Heart left ventricle (tissue), 16 donors: Measurements from ENCODE around the gene LRP1B. TPM values are rescaled to one million over a fixed set of nuclear protein-coding genes. Genes with fewer than 3 reads are reported as not detected.

ENCODE experiments used
- ATAC-seq, 4 donors: fragments of 200-7000 bp; cut with Tn5 transposase; one replicate each; pipeline ENCODE4 v1.9.1; 2020 to 2022; ENCODE audit warnings: moderate library complexity in 4 of 4, mild to moderate bottlenecking in 3 of 4, moderate number of reproducible peaks in 1 of 4
- DNase-seq, 5 donors: peaks; one replicate each; pipeline ENCODE4 v3.0.0-alpha.2; 2020
- H3K27ac ChIP-seq, 12 donors: fragments of 200-600 bp; sonication (generic) in 4 of 12; one replicate each; pipeline versions ENCODE4 v1.5.0 to v1.8.0; 2016 to 2022; ENCODE audit warnings: mild to moderate bottlenecking in 2 of 12
- H3K27me3 ChIP-seq, 9 donors: fragments of 200-600 bp; sonication (generic) in 2 of 9; one replicate each; pipeline versions ENCODE4 v1.5.1 to v1.8.0; 2016 to 2022; ENCODE audit warnings: mild to moderate bottlenecking in 3 of 9
- H3K36me3 ChIP-seq, 9 donors: fragments of 200-600 bp; sonication (generic) in 2 of 9; one replicate each; pipeline versions ENCODE4 v1.5.0 to v1.8.0; 2018 to 2022; ENCODE audit warnings: mild to moderate bottlenecking in 2 of 9
- H3K4me1 ChIP-seq, 12 donors: fragments of 200-600 bp; sonication (generic) in 4 of 12; one replicate each; pipeline versions ENCODE4 v1.5.0 to v1.8.0; 2016 to 2022; ENCODE audit warnings: mild to moderate bottlenecking in 3 of 12
- H3K4me3 ChIP-seq, 12 donors: fragments of 200-600 bp; sonication (generic) in 4 of 12; one replicate each; pipeline versions ENCODE4 v1.5.0 to v1.8.0; 2017 to 2022; ENCODE audit warnings: mild to moderate bottlenecking in 9 of 12, moderate library complexity in 4 of 12
- H3K9me3 ChIP-seq, 12 donors: fragments of 200-600 bp; sonication (generic) in 4 of 12; one replicate each; pipeline versions ENCODE4 v1.5.0 to v1.8.0; 2016 to 2022; ENCODE audit warnings: mild to moderate bottlenecking in 1 of 12
- POLR2A ChIP-seq, 2 donors: fragments of 450-650 bp; IDR thresholded peaks; one replicate each; pipeline ENCODE4 v1.6.1; 2017; ENCODE audit warnings: antibody characterized with exemption in 2 of 2, mild to moderate bottlenecking in 2 of 2, moderate library complexity in 2 of 2
- WGBS, 4 donors: extraction: QIAGEN DNeasy Blood & Tissue Kit in 2 of 4; methylation state at CpG; one replicate each; pipeline versions ENCODE4 v1.1.5 to v1.1.7; 2013 to 2018; 5-methylcytosine and 5-hydroxymethylcytosine counted together
- intact Hi-C, 10 donors: fragments of 100-400 bp; cut with DNase I; formaldehyde crosslinking; loops; one replicate each; pipeline versions ENCODE4 v1.11.1 to v1.14.2; 2022
- polyA plus RNA-seq, 2 donors: library from polyadenylated mRNA; stranded (reverse); fragments of 200-250 nt; gene quantifications; one replicate each; pipeline ENCODE4 v1.2.3, GENCODE V29; 2013
- total RNA-seq, 9 donors: library from RNA; depleted of rRNA in 2 of 9; stranded (reverse); fragments of >200 nt in 2 of 9; fragmentation: NEBNext Ultra II Directional in 3 of 9; extraction: Animal tissue kit (Norgen Biotek cat#: 25700) in 3 of 9; gene quantifications; one replicate each; pipeline versions ENCODE4 v1.1.0 to v1.2.4, GENCODE V29; 2016 to 2023
- TF ChIP-seq, protein P1 (sequence below), 12 donors: fragments of 200-600 bp; sonication (generic) in 4 of 12; IDR thresholded peaks; one replicate each; pipeline versions ENCODE4 v1.5.0 to v1.8.0; 2018 to 2022; ENCODE audit warnings: antibody characterized with exemption in 12 of 12, mild to moderate bottlenecking in 5 of 12
- donor health status: ischemic (EF 13 %, LVEDD 7.1; RV severe dilation, severe dysfunction).
- donor health status: healthy with polysubstance abuse.
- donor health status: DM: no; HTN: yes; CAD: no.
- donor health status: DM: no; HTN: no; CAD: no.
- donor health status: ischemic (EF 25% LVEDD 6.9; RV normal size, moderate dysfunction).
- donor health status: ischemic (EF 25% LVEDD 5.7; RV mildly dilated, moderate dysfunction).
- donor health status: healthy.
- donor health status: DM: yes; HTN: yes; CAD: no.
- donor health status: ischemic (EF 35%, LVEDD 5.7; RV mildly dilated, moderate dysfunction).
- donor health status: nonischemic (EF 11% LVEDD 7.7; RV severe dilation, severe dysfunction).
- donor health status: DM: yes; HTN: yes; CAD: no.
- donor health status: PGD.
- donor health status: ischemic (EF 29% LVEDD 5.4; RV normal size, mild dysfunction).
- donor health status: nonischemic (EF 23%, LVEDD 6.1; RV moderate dilation, normal function).

Gene LRP1B
- total and polyA plus RNA-seq, 11 donors = 0.01 to 0.19 (median 0.11) TPM; not detected in 2

DNA sequence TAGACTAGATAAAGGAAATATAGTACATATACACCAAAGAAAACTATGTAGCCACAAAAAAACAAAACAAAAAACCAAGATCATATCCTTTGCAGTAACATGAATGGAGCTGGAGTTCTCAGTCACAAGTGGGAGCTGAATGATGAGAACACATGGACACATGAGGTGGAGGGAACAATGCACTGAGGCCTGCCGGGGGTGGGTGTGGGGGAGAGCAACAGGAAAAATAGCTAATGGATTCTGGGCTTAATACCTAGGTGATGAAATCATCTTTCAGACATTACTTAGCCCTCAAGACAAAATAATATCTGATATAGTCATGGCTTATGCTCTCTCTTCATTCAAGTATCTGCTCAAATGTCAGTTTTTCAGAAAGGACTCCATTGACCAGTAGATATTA, 930.6 kb downstream of the LRP1B start:
- H3K4me3 ChIP-seq = no peak overlapping the region
- H3K4me1 ChIP-seq = no peaks in the 10 kb centered on the region
- WGBS, 4 donors = 54 to 71% (median 65%) methylated on average over 1 of the region's 1 CpG
- H3K27me3 ChIP-seq = no peaks in the 10 kb centered on the region
- TF ChIP-seq, protein P1, sequence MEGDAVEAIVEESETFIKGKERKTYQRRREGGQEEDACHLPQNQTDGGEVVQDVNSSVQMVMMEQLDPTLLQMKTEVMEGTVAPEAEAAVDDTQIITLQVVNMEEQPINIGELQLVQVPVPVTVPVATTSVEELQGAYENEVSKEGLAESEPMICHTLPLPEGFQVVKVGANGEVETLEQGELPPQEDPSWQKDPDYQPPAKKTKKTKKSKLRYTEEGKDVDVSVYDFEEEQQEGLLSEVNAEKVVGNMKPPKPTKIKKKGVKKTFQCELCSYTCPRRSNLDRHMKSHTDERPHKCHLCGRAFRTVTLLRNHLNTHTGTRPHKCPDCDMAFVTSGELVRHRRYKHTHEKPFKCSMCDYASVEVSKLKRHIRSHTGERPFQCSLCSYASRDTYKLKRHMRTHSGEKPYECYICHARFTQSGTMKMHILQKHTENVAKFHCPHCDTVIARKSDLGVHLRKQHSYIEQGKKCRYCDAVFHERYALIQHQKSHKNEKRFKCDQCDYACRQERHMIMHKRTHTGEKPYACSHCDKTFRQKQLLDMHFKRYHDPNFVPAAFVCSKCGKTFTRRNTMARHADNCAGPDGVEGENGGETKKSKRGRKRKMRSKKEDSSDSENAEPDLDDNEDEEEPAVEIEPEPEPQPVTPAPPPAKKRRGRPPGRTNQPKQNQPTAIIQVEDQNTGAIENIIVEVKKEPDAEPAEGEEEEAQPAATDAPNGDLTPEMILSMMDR (IDR thresholded peaks at IDR 0.05) = no peak
- TF ChIP-seq POLR2A (IDR thresholded peaks at IDR 0.05) = no peak
- no peak overlapping the region for H3K27ac ChIP-seq
- peaks cover 0 to 7% (median 0%) of the 10 kb centered on the region in 12 donors for H3K9me3 ChIP-seq
- intact Hi-C loops = loop anchor here in 1 of 10 donors (10.0 kb wide), 1 partner anchor 185 kb away; no protein-coding TSS in a partner anchor
- no peaks in the 10 kb centered on the region for H3K36me3 ChIP-seq
- no peak for ATAC-seq
- DNase-seq = no peak

DNA sequence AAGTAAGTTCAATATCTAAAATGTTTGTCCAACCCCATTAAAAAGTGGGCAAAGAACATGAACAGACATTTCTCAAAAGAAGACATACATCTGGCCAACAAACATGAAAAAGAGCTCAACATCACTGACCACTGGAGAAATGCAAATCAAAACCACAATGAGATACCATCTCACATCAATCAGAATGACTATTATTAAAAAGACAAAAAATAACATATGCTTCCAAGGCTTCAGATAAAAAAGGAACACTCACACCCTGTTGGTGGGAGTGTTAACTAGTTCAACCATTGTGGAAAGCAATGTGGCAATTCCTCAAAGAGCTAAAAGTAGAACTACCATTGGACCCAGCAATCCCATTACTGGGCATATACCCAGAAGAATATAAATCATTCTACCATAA, 931.1 kb downstream of the LRP1B start:
- H3K4me1 ChIP-seq = no peaks in the 10 kb centered on the region
- peaks cover 0 to 7% (median 0%) of the 10 kb centered on the region in 12 donors for H3K9me3 ChIP-seq
- H3K36me3 ChIP-seq = no peaks in the 10 kb centered on the region
- intact Hi-C loops = loop anchor here in 1 of 10 donors (10.0 kb wide), 1 partner anchor 185 kb away; no protein-coding TSS in a partner anchor
- no peak overlapping the region for H3K4me3 ChIP-seq
- TF ChIP-seq, protein P1 (IDR thresholded peaks at IDR 0.05) = no peak
- no peak for TF ChIP-seq POLR2A (IDR thresholded peaks at IDR 0.05)
- no peak for ATAC-seq
- no peak overlapping the region for H3K27ac ChIP-seq
- no peaks in the 10 kb centered on the region for H3K27me3 ChIP-seq
- no peak for DNase-seq

DNA sequence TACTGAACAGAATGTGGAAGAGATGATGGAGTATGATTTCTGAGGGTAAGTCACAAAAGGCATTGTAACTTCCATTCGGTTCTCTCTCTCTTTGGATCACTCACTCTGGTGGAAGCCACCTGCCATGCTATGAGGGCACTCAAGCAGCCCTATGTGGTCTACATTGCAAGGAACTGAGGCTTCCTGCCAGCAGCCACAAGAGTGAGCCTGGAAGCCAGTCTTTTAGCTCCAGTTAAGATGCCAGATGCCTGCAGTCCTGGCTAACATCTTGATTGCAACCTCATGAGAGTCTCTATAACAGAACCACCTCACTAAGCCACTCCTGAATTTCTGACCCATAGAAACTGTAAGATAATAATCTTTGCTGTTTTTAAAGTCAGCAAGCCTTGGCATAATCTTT, 935.7 kb downstream of the LRP1B start:
- ATAC-seq (no peak), DNase-seq (no peak)
- WGBS, 4 donors = 67 to 83% (median 71%) methylated on average over 1 of the region's 1 CpG
- no peak overlapping the region for H3K27ac ChIP-seq
- TF ChIP-seq POLR2A (IDR thresholded peaks at IDR 0.05) = no peak
- TF ChIP-seq, protein P1 (IDR thresholded peaks at IDR 0.05) = no peak
- no peaks in the 10 kb centered on the region for H3K36me3 ChIP-seq
- no peak overlapping the region for H3K4me3 ChIP-seq
- intact Hi-C loops = no loop called here
- no peaks in the 10 kb centered on the region for H3K9me3 ChIP-seq
- H3K4me1 ChIP-seq = no peaks in the 10 kb centered on the region
- no peaks in the 10 kb centered on the region for H3K27me3 ChIP-seq

DNA sequence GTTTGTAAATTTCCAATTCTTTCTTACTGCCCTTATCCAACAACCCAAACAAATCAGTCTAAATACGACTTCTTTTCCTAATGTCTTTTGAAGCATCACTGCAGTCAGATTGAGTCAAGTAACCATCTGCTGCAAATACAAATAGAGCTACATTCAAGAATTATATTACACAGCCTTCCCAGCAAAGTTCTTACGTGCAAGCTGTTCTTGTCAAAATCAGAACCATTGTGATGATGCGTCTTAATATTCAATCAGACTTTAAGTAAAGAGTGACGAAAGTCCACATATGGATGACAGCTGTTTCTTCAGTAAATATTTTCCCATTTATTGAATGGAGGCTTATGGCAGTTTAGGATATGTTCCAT, 943.8 kb downstream of the LRP1B start:
- H3K27ac ChIP-seq = no peak overlapping the region
- no peaks in the 10 kb centered on the region for H3K27me3 ChIP-seq
- DNase-seq = no peak
- H3K4me1 ChIP-seq = no peaks in the 10 kb centered on the region
- 44 to 49% (median 46%) methylated on average over 4 of the region's 4 CpGs for WGBS, 4 donors
- no peak overlapping the region for H3K4me3 ChIP-seq
- H3K36me3 ChIP-seq = no peaks in the 10 kb centered on the region
- TF ChIP-seq, protein P1 (IDR thresholded peaks at IDR 0.05) = no peak
- no peak for TF ChIP-seq POLR2A (IDR thresholded peaks at IDR 0.05)
- no peak for ATAC-seq
- intact Hi-C loops = no loop called here
- no peaks in the 10 kb centered on the region for H3K9me3 ChIP-seq
